Right lobe of liver (tissue), 6 donors: ENCODE measurements around the gene CAPN10. TPM values are rescaled to one million over a fixed set of nuclear protein-coding genes. Genes with fewer than 3 reads are reported as not detected.

ENCODE experiments used
- ATAC-seq, 4 donors: fragments of 200-7000 bp; cut with Tn5 transposase; one replicate each; pipeline ENCODE4 v1.9.1; 2020; ENCODE audit warnings: mild to moderate bottlenecking in 4 of 4, moderate library complexity in 4 of 4
- DNase-seq, 3 donors: peaks; one replicate each; pipeline ENCODE4 v3.0.0-alpha.2; 2020
- H3K27ac ChIP-seq, 3 donors: fragments of 200-600 bp; one replicate each; pipeline ENCODE4 v1.8.0; 2022
- H3K27me3 ChIP-seq, 2 donors: fragments of 200-600 bp; one replicate each; pipeline ENCODE4 v1.8.0; 2022
- H3K36me3 ChIP-seq, 4 donors: fragments of 200-600 bp; sonication (generic) in 1 of 4; one replicate each; pipeline versions ENCODE4 v1.5.1 to v1.8.0; 2017 to 2022; ENCODE audit warnings: control low read depth in 1 of 4
- H3K4me1 ChIP-seq, 4 donors: fragments of 200-600 bp; sonication (generic) in 1 of 4; one replicate each; pipeline versions ENCODE4 v1.5.1 to v1.8.0; 2017 to 2022; ENCODE audit warnings: control low read depth in 1 of 4
- H3K4me3 ChIP-seq, 3 donors: fragments of 200-600 bp; one replicate each; pipeline ENCODE4 v1.8.0; 2022
- H3K9me3 ChIP-seq, 4 donors: fragments of 200-600 bp; sonication (generic) in 1 of 4; one replicate each; pipeline versions ENCODE4 v1.5.1 to v1.8.0; 2017 to 2022; ENCODE audit warnings: control low read depth in 1 of 4
- CTCF ChIP-seq, 4 donors: fragments of 200-600 bp in 3 of 4; fragments of 450-650 bp in 1 of 4; IDR thresholded peaks; one replicate each; pipeline versions ENCODE4 v1.5.1 to v1.8.0; 2016 to 2022; ENCODE audit warnings: antibody characterized with exemption in 4 of 4, mild to moderate bottlenecking in 2 of 4
- POLR2A ChIP-seq: fragments of 450-650 bp; IDR thresholded peaks from one replicate; pipeline ENCODE4 v1.6.1; 2017; ENCODE audit warnings: antibody characterized with exemption, mild to moderate bottlenecking
- WGBS: methylation state at CpG from one replicate; pipeline ENCODE4 v1.1.6; 2018; ENCODE audit warnings: low coverage, low lambda C conversion rate; ENCODE audit not compliant: insufficient coverage; ENCODE audit errors: missing lambda C conversion rate; 5-methylcytosine and 5-hydroxymethylcytosine counted together
- intact Hi-C, 2 donors: fragments of 100-400 bp; cut with DNase I; formaldehyde crosslinking; loops; one replicate each; pipeline versions ENCODE4 v1.11.2 to v1.14.1; 2022
- total RNA-seq, 6 experiments: library from RNA; depleted of rRNA in 2 of 6; stranded (reverse); fragments of >200 nt in 2 of 6; fragmentation: NEBNext Ultra II Directional in 3 of 6; extraction: Animal tissue kit (Norgen Biotek cat#: 25700) in 3 of 6; gene quantifications; one replicate each; pipeline versions ENCODE4 v1.1.0 to v1.2.4, GENCODE V29; 2016 to 2023
- donor health status: DM: no; HTN: yes; CAD: no.
- donor health status: DM: no; HTN: no; CAD: no.
- donor health status: DM: no; HTN: no; CAD: no.
- donor health status: DM: no; HTN: yes; CAD: no.
- donor health status: DM: no; HTN: yes; CAD: no.

Gene CAPN10
- total RNA-seq, 6 experiments from 2014 or later, result 7.2 to 13.8 (median 9.1) TPM

GRCh38 chr2:240596080-240596460, 9.5 kb downstream of the CAPN10 start:
- Histone ChIP-seq H3K9me3 (no peaks in the 10 kb centered on the region), H3K27ac (no peak overlapping the region), H3K4me3 (no peak overlapping the region), H3K36me3 (peaks cover 0 to 7% (median under 1%) of the 10 kb centered on the region in 4 donors), H3K27me3 (no peaks in the 10 kb centered on the region), H3K4me1 (peaks cover 0 to 15% (median 5%) of the 10 kb centered on the region in 4 donors)
- ATAC-seq, result peak; percentile 2 to 11 (median 8)
- peak in 2 of 3 donors; percentile 46 for DNase-seq
- intact Hi-C loops, result no loop called here
- WGBS, result no CpG with 5 or more reads among the region's 17 CpGs
- no peak for TF ChIP-seq CTCF (IDR thresholded peaks at IDR 0.05)
- no peak for TF ChIP-seq POLR2A

GRCh38 chr2:240596491-240596931, 10.0 kb downstream of the CAPN10 start:
- Histone ChIP-seq H3K9me3 (no peaks in the 10 kb centered on the region), H3K4me3 (no peak overlapping the region), H3K27me3 (no peaks in the 10 kb centered on the region), H3K27ac (no peak overlapping the region), H3K36me3 (peaks cover 0 to 6% (median under 1%) of the 10 kb centered on the region in 4 donors), H3K4me1 (peaks cover 0 to 15% (median 5%) of the 10 kb centered on the region in 4 donors)
- TF ChIP-seq POLR2A (no peak), CTCF (IDR thresholded peaks at IDR 0.05) (no peak)
- intact Hi-C loops, result no loop called here
- DNase-seq (peak; percentile 69 to 91 (median 82)), ATAC-seq (peak; percentile 66 to 82 (median 76))
- WGBS, result 71% methylated on average over 4 of the region's 23 CpGs

GRCh38 chr2:240597054-240597418, 10.5 kb downstream of the CAPN10 start:
- DNase-seq (peak in 2 of 3 donors; percentile 24 to 44), ATAC-seq (no peak)
- Histone ChIP-seq H3K36me3 (peaks cover 0 to 6% (median under 1%) of the 10 kb centered on the region in 4 donors), H3K27me3 (no peaks in the 10 kb centered on the region), H3K4me3 (no peak overlapping the region), H3K4me1 (peaks cover 0 to 15% (median 5%) of the 10 kb centered on the region in 4 donors), H3K9me3 (no peaks in the 10 kb centered on the region), H3K27ac (no peak overlapping the region)
- WGBS, result 86% methylated on average over 4 of the region's 10 CpGs
- TF ChIP-seq CTCF (IDR thresholded peaks at IDR 0.05), result no peak
- TF ChIP-seq POLR2A, result no peak
- intact Hi-C loops, result no loop called here

- H3K4me3 ChIP-seq, result no peak overlapping the region
- no CpG with 5 or more reads among the region's 22 CpGs for WGBS
- TF ChIP-seq CTCF (IDR thresholded peaks at IDR 0.05) (no peak), POLR2A (no peak)
- intact Hi-C loops, result no loop called here
- H3K27me3 ChIP-seq, result no peaks in the 10 kb centered on the region
- H3K27ac ChIP-seq, result no peak overlapping the region
- peaks cover 0 to 6% (median 0%) of the 10 kb centered on the region in 4 donors for H3K36me3 ChIP-seq
- no peaks in the 10 kb centered on the region for H3K9me3 ChIP-seq
- H3K4me1 ChIP-seq, result peaks cover 0 to 15% (median 5%) of the 10 kb centered on the region in 4 donors
- ATAC-seq (no peak), DNase-seq (peak in 2 of 3 donors; percentile 43 to 45)
Measured at GRCh38 chr2:240597419-240598181, 11.1 kb downstream of the CAPN10 start.
